Muscle layer of duodenum (tissue), 2 donors: ENCODE results near the gene OXER1.

Experiments used
- H3K27ac ChIP-seq: one replicate; pipeline ENCODE4 v1.7.0; 2013; ENCODE audit warnings: mild to moderate bottlenecking, low read length
- H3K27me3 ChIP-seq: one replicate; pipeline ENCODE4 v1.7.0; 2013; ENCODE audit warnings: low read depth, mild to moderate bottlenecking, control low read depth, low read length
- H3K36me3 ChIP-seq, 2 donors: one replicate each; pipeline ENCODE4 v1.7.0; 2013; ENCODE audit warnings: low read length in 2 of 2, control low read depth in 1 of 2, mild to moderate bottlenecking in 1 of 2; ENCODE audit not compliant: insufficient read depth in 2 of 2, control insufficient read depth in 1 of 2
- H3K4me1 ChIP-seq, 2 donors: one replicate each; pipeline ENCODE4 v1.7.0; 2013; ENCODE audit warnings: low read length in 2 of 2, mild to moderate bottlenecking in 2 of 2, control low read depth in 1 of 2, moderate library complexity in 1 of 2; ENCODE audit not compliant: insufficient read depth in 2 of 2, control insufficient read depth in 1 of 2
- H3K4me3 ChIP-seq, 2 donors: one replicate each; pipeline ENCODE4 v1.7.0; 2013; ENCODE audit warnings: low read length in 2 of 2, low read depth in 1 of 2, mild to moderate bottlenecking in 1 of 2
- H3K9me3 ChIP-seq, 2 donors: one replicate each; pipeline ENCODE4 v1.7.0; 2013; ENCODE audit warnings: low read length in 2 of 2, control low read depth in 1 of 2, mild to moderate bottlenecking in 1 of 2; ENCODE audit not compliant: control insufficient read depth in 1 of 2
- donor health status: healthy.

OXER1 gene

GRCh38 chr2:42793334-42794270, 29.7 kb upstream of the OXER1 start:
- Histone ChIP-seq H3K27me3 (no peaks in the 10 kb centered on the region), H3K27ac (peak overlapping the region; percentile 52), H3K36me3 (no peaks in the 10 kb centered on the region), H3K4me3 (peak overlapping the region; percentile 65 to 82), H3K9me3 (no peaks in the 10 kb centered on the region), H3K4me1 (peaks cover 4 to 17% of the 10 kb centered on the region in 2 donors)

GRCh38 chr2:42792583-42793333, 28.8 kb upstream of the OXER1 start, which contains the start of gene HAAO:
HAAO (minus strand) TSS chr2:42792583; CDS start chr2:42792536, 47 bp downstream.
- Histone ChIP-seq H3K4me1 (peaks cover 4 to 17% of the 10 kb centered on the region in 2 donors), H3K9me3 (no peaks in the 10 kb centered on the region), H3K4me3 (peak within 1 kb of the TSS; percentile 65 to 82), H3K27me3 (no peaks in the 10 kb centered on the region), H3K36me3 (no peaks in the 10 kb centered on the region), H3K27ac (peak within 1 kb of the TSS; percentile 52)

GRCh38 chr2:42792087-42792582, 28.2 kb upstream of the OXER1 start:
- H3K27me3 ChIP-seq = no peaks in the 10 kb centered on the region
- H3K4me3 ChIP-seq = peak overlapping the region; percentile 65 to 82
- peaks cover 4 to 17% of the 10 kb centered on the region in 2 donors for H3K4me1 ChIP-seq
- no peaks in the 10 kb centered on the region for H3K9me3 ChIP-seq
- H3K27ac ChIP-seq = peak overlapping the region; percentile 49
- no peaks in the 10 kb centered on the region for H3K36me3 ChIP-seq

- no peaks in the 10 kb centered on the region for H3K27me3 ChIP-seq
- H3K4me3 ChIP-seq = peak overlapping the region; percentile 65 to 82
- no peaks in the 10 kb centered on the region for H3K36me3 ChIP-seq
- peaks cover 4 to 17% of the 10 kb centered on the region in 2 donors for H3K4me1 ChIP-seq
- H3K27ac ChIP-seq = no peak overlapping the region
- no peaks in the 10 kb centered on the region for H3K9me3 ChIP-seq
These were observed 27.7 kb upstream of the OXER1 start for GRCh38 chr2:42791606-42792005.

- H3K9me3 ChIP-seq = no peaks in the 10 kb centered on the region
- peaks cover 0 to 17% of the 10 kb centered on the region in 2 donors for H3K4me1 ChIP-seq
- H3K36me3 ChIP-seq = no peaks in the 10 kb centered on the region
- H3K27ac ChIP-seq = no peak overlapping the region
- H3K4me3 ChIP-seq = no peak overlapping the region
- no peaks in the 10 kb centered on the region for H3K27me3 ChIP-seq
These were observed 25.8 kb upstream of the OXER1 start for GRCh38 chr2:42789751-42790150.

GRCh38 chr2:42788882-42789281, 24.9 kb upstream of the OXER1 start:
- H3K36me3 ChIP-seq = no peaks in the 10 kb centered on the region
- no peak overlapping the region for H3K4me3 ChIP-seq
- no peaks in the 10 kb centered on the region for H3K27me3 ChIP-seq
- no peak overlapping the region for H3K27ac ChIP-seq
- H3K4me1 ChIP-seq = peaks cover 0 to 17% of the 10 kb centered on the region in 2 donors
- no peaks in the 10 kb centered on the region for H3K9me3 ChIP-seq

GRCh38 chr2:42788478-42788793, 24.5 kb upstream of the OXER1 start:
- H3K4me1 ChIP-seq = peaks cover 0 to 17% of the 10 kb centered on the region in 2 donors
- H3K27me3 ChIP-seq = no peaks in the 10 kb centered on the region
- H3K9me3 ChIP-seq = no peaks in the 10 kb centered on the region
- H3K36me3 ChIP-seq = no peaks in the 10 kb centered on the region
- H3K27ac ChIP-seq = no peak overlapping the region
- H3K4me3 ChIP-seq = no peak overlapping the region

- Histone ChIP-seq H3K27me3 (no peaks in the 10 kb centered on the region), H3K4me1 (peaks cover 0 to 17% of the 10 kb centered on the region in 2 donors), H3K4me3 (no peak overlapping the region)
These were observed 24.0 kb upstream of the OXER1 start for GRCh38 chr2:42787788-42788477.

GRCh38 chr2:42787424-42787787, 23.5 kb upstream of the OXER1 start:
- H3K4me3 ChIP-seq = no peak overlapping the region
- no peaks in the 10 kb centered on the region for H3K27me3 ChIP-seq
- no peaks in the 10 kb centered on the region for H3K9me3 ChIP-seq
- peaks cover 0 to 17% of the 10 kb centered on the region in 2 donors for H3K4me1 ChIP-seq
- H3K36me3 ChIP-seq = no peaks in the 10 kb centered on the region
- H3K27ac ChIP-seq = no peak overlapping the region

More at GRCh38 chr2:42787788-42788477, 24.0 kb upstream of the OXER1 start:
- Histone ChIP-seq H3K36me3 (no peaks in the 10 kb centered on the region), H3K9me3 (no peaks in the 10 kb centered on the region), H3K27ac (no peak overlapping the region)

- H3K4me3 ChIP-seq = no peak overlapping the region
- no peaks in the 10 kb centered on the region for H3K9me3 ChIP-seq
- H3K27me3 ChIP-seq = no peaks in the 10 kb centered on the region
- no peaks in the 10 kb centered on the region for H3K36me3 ChIP-seq
- no peak overlapping the region for H3K27ac ChIP-seq
- H3K4me1 ChIP-seq = peaks cover 0 to 11% of the 10 kb centered on the region in 2 donors
These were observed 22.8 kb upstream of the OXER1 start for GRCh38 chr2:42786561-42787345.
